Chondrocyte (in vitro differentiated cells): Measurements from ENCODE around the gene GRPEL2. TPM values are rescaled to one million over a fixed set of nuclear protein-coding genes. Genes with fewer than 3 reads are reported as not detected.

Source experiments
- DNase-seq: peaks from one replicate; pipeline ENCODE4 v3.0.0; 2021; ENCODE audit warnings: mixed read lengths, low spot score
- H3K27ac Mint-ChIP-seq: one replicate; pipeline ENCODE4 v1.8.0; 2021; ENCODE audit warnings: mild to moderate bottlenecking, moderate library complexity, mixed read lengths; ENCODE audit not compliant: unreplicated experiment
- H3K27me3 Mint-ChIP-seq: 2 replicates; pipeline ENCODE4 v1.8.0; 2021; ENCODE audit warnings: low read depth, mixed read lengths
- H3K36me3 Mint-ChIP-seq: 2 replicates; pipeline ENCODE4 v1.8.0; 2021; ENCODE audit warnings: low read depth, mixed read lengths
- H3K4me1 Mint-ChIP-seq: 2 replicates; pipeline ENCODE4 v1.8.0; 2021; ENCODE audit warnings: low read depth, mild to moderate bottlenecking, mixed read lengths
- H3K4me3 Mint-ChIP-seq: one replicate; pipeline ENCODE4 v1.8.0; 2021; ENCODE audit warnings: mild to moderate bottlenecking, moderate library complexity, mixed read lengths; ENCODE audit not compliant: unreplicated experiment
- H3K9me3 Mint-ChIP-seq: 2 replicates; pipeline ENCODE4 v1.8.0; 2021; ENCODE audit warnings: low read depth, mixed read lengths
- CTCF ChIP-seq: fragments of 200-600 bp; sonication (generic); IDR thresholded peaks from 2 replicates; pipeline ENCODE4 v1.5.0; 2021; ENCODE audit warnings: antibody characterized with exemption, mild to moderate bottlenecking, moderate library complexity
- total RNA-seq: library from RNA; stranded (reverse); gene quantifications from 3 replicates; pipeline ENCODE4 v1.2.1, GENCODE V29; 2021

GRPEL2 gene
- total RNA-seq, 1 donor from 2014 or later, result 27.3 TPM

DNA sequence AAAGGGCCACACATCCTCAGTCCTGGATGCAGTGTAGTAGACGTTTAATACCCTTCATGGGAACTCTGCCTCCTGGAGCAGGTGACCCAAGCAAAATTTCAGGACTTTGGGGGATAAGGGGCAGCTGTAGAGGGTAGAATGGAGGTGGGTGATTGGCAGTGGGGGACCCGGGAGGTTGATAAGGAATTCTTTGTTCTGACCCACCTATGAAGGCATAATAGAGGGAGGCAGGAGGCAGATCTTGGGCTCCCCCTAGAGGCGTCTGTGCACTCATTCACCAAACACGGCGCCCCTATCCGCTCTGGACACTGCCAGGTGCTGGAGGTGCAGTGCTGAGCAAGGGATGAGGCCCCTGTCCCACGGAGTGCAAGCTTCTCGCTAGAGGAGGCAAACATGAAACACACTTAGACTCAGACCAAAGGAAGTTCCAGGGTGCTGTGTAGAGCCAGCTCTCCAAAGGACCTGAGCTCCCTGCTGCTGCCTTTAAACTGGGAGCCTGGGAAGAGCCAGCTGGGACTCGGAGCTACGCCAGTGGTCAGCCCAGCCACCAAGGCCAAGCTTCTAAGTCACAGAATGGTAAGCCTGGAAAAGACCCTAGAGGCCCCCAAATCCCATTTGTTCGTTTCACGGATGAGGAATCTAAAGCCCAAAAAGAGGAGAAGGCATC lies 26.1 kb downstream of the GRPEL2 start:
- H3K36me3 Mint-ChIP-seq, result no peaks in the 10 kb centered on the region
- TF ChIP-seq CTCF, result peak; percentile 83
- H3K9me3 Mint-ChIP-seq, result no peaks in the 10 kb centered on the region
- no peak overlapping the region for H3K27ac Mint-ChIP-seq
- H3K4me3 Mint-ChIP-seq, result no peak overlapping the region
- no peak for DNase-seq
- H3K4me1 Mint-ChIP-seq, result peaks cover 28% of the 10 kb centered on the region
- H3K27me3 Mint-ChIP-seq, result no peaks in the 10 kb centered on the region

DNA sequence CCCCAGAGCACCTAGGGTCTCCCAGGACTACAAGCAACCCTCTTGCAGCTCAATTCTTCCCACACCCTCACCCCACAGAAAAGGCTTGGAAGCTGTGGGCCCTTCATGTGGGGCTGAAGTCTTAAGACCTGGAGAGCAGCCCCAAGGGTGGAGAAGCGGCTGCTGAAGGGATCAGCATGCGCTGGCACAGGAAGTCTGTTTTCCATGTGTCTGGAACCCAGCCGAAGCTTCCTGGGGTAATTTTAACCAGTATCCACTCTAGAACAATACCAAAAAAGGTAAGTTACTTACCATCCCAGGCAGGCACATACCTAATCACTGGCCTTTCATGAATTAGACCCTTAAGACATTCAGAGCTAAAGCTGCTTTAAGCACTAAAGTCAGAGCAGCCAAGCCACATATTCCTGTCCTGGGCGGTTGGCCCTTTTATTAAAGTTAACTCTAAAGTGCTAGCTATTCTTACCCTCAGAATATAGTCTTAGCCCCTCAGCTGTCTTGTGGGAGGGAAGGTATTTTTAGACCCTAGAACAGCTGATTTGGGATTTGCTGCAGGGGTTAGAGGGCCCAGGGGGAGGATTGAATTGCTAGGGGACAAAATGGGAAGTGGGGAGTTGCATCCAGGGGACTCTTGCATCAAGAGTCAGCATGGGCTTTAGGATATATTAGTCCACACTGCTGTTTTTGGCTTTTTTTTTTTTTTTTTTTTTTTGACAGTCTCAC lies 26.9 kb downstream of the GRPEL2 start:
- no peaks in the 10 kb centered on the region for H3K27me3 Mint-ChIP-seq
- no peak overlapping the region for H3K27ac Mint-ChIP-seq
- H3K9me3 Mint-ChIP-seq, result no peaks in the 10 kb centered on the region
- no peak overlapping the region for H3K4me3 Mint-ChIP-seq
- DNase-seq, result no peak
- peaks cover 26% of the 10 kb centered on the region for H3K4me1 Mint-ChIP-seq
- no peak for TF ChIP-seq CTCF
- no peaks in the 10 kb centered on the region for H3K36me3 Mint-ChIP-seq

GRCh38 chr5:149372932-149373331 lies 27.6 kb downstream of the GRPEL2 start:
- H3K36me3 Mint-ChIP-seq, result no peaks in the 10 kb centered on the region
- H3K4me1 Mint-ChIP-seq, result peaks cover 19% of the 10 kb centered on the region
- no peaks in the 10 kb centered on the region for H3K27me3 Mint-ChIP-seq
- no peaks in the 10 kb centered on the region for H3K9me3 Mint-ChIP-seq
- no peak overlapping the region for H3K4me3 Mint-ChIP-seq
- DNase-seq, result no peak
- H3K27ac Mint-ChIP-seq, result no peak overlapping the region
- no peak for TF ChIP-seq CTCF

- no peaks in the 10 kb centered on the region for H3K9me3 Mint-ChIP-seq
- no peaks in the 10 kb centered on the region for H3K36me3 Mint-ChIP-seq
- no peak overlapping the region for H3K4me3 Mint-ChIP-seq
- no peak overlapping the region for H3K27ac Mint-ChIP-seq
- TF ChIP-seq CTCF, result no peak
- H3K27me3 Mint-ChIP-seq, result no peaks in the 10 kb centered on the region
- peaks cover 31% of the 10 kb centered on the region for H3K4me1 Mint-ChIP-seq
- DNase-seq, result no peak
Observed at GRCh38 chr5:149374303-149374702, 29.0 kb downstream of the GRPEL2 start.

- Mint-ChIP-seq H3K4me3 (no peak overlapping the region), H3K27me3 (no peaks in the 10 kb centered on the region), H3K36me3 (no peaks in the 10 kb centered on the region), H3K4me1 (peaks cover 36% of the 10 kb centered on the region), H3K9me3 (no peaks in the 10 kb centered on the region), H3K27ac (no peak overlapping the region)
- DNase-seq, result no peak
- TF ChIP-seq CTCF, result no peak
Observed at GRCh38 chr5:149374801-149375200, 29.5 kb downstream of the GRPEL2 start.
